Measurements from ENCODE around the gene ARL17A. TPM values are rescaled to one million over a fixed set of nuclear protein-coding genes. Genes with fewer than 3 reads are reported as not detected.
A peak's percentile ranks its signal among the peaks of the same experiment; 100 is the strongest.
"Not testable (repeated sequence)": the region's sequence is repeated elsewhere in the genome, so short reads cannot be mapped to it uniquely, and the experiment has no call there.

ARL17A gene
- total RNA-seq, 5 donors from 2014 or later (not counting 1 experiment from before 2014, with no cell fraction given), result 15.9 to 63.3 (median 39.6) TPM

DNA sequence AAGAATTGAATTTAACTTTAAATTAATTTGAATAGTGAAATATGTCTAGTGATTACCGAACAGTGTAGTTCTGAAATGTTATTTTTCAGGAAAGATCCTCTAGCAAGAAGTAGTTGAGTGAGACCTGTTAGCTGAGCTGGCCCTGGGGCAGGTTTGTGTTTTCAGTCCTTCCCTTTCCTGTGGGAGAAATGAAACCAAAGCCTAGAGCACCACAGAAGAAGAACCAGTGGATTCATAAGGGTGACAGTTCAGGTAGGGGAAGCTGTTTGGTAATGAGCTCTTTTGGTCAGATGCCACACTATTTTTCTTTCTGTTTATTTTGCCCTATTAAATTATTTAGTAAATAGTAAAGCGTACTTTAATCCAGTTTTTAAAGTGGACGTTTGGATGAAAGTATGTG lies 37.6 kb upstream of the ARL17A start:
- H3K27me3 ChIP-seq (replicated peaks in 1 of 2; ENCODE audit: control insufficient read depth in 2 of 2, extremely low read depth in 1 of 2, insufficient read depth in 2 of 2, low read length in 1 of 2); DNase-seq; H3K4me1 Mint-ChIP-seq; H3K36me3 Mint-ChIP-seq; H3K27me3 Mint-ChIP-seq; H3K4me3 ChIP-seq (ENCODE audit: control insufficient read depth in 1 of 2, extremely low read depth in 1 of 2, low read length in 1 of 2); H3K27ac ChIP-seq (ENCODE audit: low read length); CTCF ChIA-PET; POLR2A ChIA-PET; H3K9me3 Mint-ChIP-seq; H3K9me3 ChIP-seq; ATAC-seq (replicated peaks in 1 of 4); H3K4me3 Mint-ChIP-seq; H3K27ac Mint-ChIP-seq; H3K4me1 ChIP-seq (ENCODE audit: control insufficient read depth in 1 of 2, extremely low read depth in 1 of 2, insufficient read depth in 2 of 2, low read length in 2 of 2); H3K36me3 ChIP-seq (ENCODE audit: control insufficient read depth in 2 of 2, extremely low read depth in 1 of 2, insufficient read depth in 1 of 2, low read length in 1 of 2): not testable (repeated sequence)
- WGBS (ENCODE audit: insufficient coverage), result no CpG with 5 or more reads among the region's 3 CpGs

GRCh38 chr17:46613876-46614275 lies 34.4 kb upstream of the ARL17A start:
- H3K4me3 ChIP-seq (ENCODE audit: control insufficient read depth in 1 of 2, extremely low read depth in 1 of 2, low read length in 1 of 2); H3K27ac Mint-ChIP-seq; H3K4me1 Mint-ChIP-seq; H3K36me3 Mint-ChIP-seq; ATAC-seq (replicated peaks in 1 of 4); CTCF ChIA-PET; POLR2A ChIA-PET; H3K27me3 ChIP-seq (replicated peaks in 1 of 2; ENCODE audit: control insufficient read depth in 2 of 2, extremely low read depth in 1 of 2, insufficient read depth in 2 of 2, low read length in 1 of 2); H3K4me1 ChIP-seq (ENCODE audit: control insufficient read depth in 1 of 2, extremely low read depth in 1 of 2, insufficient read depth in 2 of 2, low read length in 2 of 2); H3K36me3 ChIP-seq (ENCODE audit: control insufficient read depth in 2 of 2, extremely low read depth in 1 of 2, insufficient read depth in 1 of 2, low read length in 1 of 2); H3K9me3 Mint-ChIP-seq; H3K9me3 ChIP-seq; H3K4me3 Mint-ChIP-seq; H3K27me3 Mint-ChIP-seq; DNase-seq; H3K27ac ChIP-seq (ENCODE audit: low read length): not testable (repeated sequence)
- no CpG with 5 or more reads among the region's 1 CpG for WGBS (ENCODE audit: insufficient coverage)

DNA sequence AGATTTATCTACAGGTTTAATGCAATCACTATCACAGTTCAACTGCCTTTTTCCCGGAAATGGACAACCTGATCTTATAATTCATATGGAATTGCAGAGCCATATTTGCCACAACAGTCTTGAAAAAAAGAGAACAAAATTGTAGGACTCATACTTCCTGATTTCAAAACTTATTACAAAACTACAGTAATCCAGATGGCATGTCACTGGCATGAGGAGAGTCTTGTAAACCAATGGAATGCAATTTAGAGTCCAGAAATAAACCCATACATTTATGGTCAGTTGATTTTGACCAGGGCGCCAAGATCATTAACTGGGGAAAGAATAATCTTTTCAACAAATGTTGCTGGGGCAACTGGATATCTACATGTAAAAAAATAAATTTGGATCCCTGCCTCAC lies 31.8 kb upstream of the ARL17A start:
- H3K27me3 ChIP-seq (replicated peaks in 1 of 2; ENCODE audit: control insufficient read depth in 2 of 2, extremely low read depth in 1 of 2, insufficient read depth in 2 of 2, low read length in 1 of 2); H3K9me3 Mint-ChIP-seq; CTCF ChIA-PET; H3K36me3 ChIP-seq (ENCODE audit: control insufficient read depth in 2 of 2, extremely low read depth in 1 of 2, insufficient read depth in 1 of 2, low read length in 1 of 2); H3K4me1 Mint-ChIP-seq; H3K27ac Mint-ChIP-seq; ATAC-seq (replicated peaks in 1 of 4); DNase-seq; H3K4me3 Mint-ChIP-seq; POLR2A ChIA-PET; H3K36me3 Mint-ChIP-seq; H3K9me3 ChIP-seq; H3K4me3 ChIP-seq (ENCODE audit: control insufficient read depth in 1 of 2, extremely low read depth in 1 of 2, low read length in 1 of 2); H3K27ac ChIP-seq (ENCODE audit: low read length); H3K27me3 Mint-ChIP-seq; H3K4me1 ChIP-seq (ENCODE audit: control insufficient read depth in 1 of 2, extremely low read depth in 1 of 2, insufficient read depth in 2 of 2, low read length in 2 of 2): not testable (repeated sequence)
- WGBS (ENCODE audit: insufficient coverage), result no CpG with 5 or more reads among the region's 2 CpGs

GRCh38 chr17:46603125-46603524 lies 23.6 kb upstream of the ARL17A start:
- H3K4me3 Mint-ChIP-seq; H3K27me3 ChIP-seq (replicated peaks in 1 of 2; ENCODE audit: control insufficient read depth in 2 of 2, extremely low read depth in 1 of 2, insufficient read depth in 2 of 2, low read length in 1 of 2); DNase-seq; H3K9me3 Mint-ChIP-seq; H3K4me1 Mint-ChIP-seq; H3K4me3 ChIP-seq (ENCODE audit: control insufficient read depth in 1 of 2, extremely low read depth in 1 of 2, low read length in 1 of 2); H3K9me3 ChIP-seq; ATAC-seq (replicated peaks in 1 of 4); H3K27me3 Mint-ChIP-seq; H3K27ac Mint-ChIP-seq; CTCF ChIA-PET; POLR2A ChIA-PET; H3K27ac ChIP-seq (ENCODE audit: low read length); H3K36me3 ChIP-seq (ENCODE audit: control insufficient read depth in 2 of 2, extremely low read depth in 1 of 2, insufficient read depth in 1 of 2, low read length in 1 of 2); H3K36me3 Mint-ChIP-seq; H3K4me1 ChIP-seq (ENCODE audit: control insufficient read depth in 1 of 2, extremely low read depth in 1 of 2, insufficient read depth in 2 of 2, low read length in 2 of 2): not testable (repeated sequence)

DNA sequence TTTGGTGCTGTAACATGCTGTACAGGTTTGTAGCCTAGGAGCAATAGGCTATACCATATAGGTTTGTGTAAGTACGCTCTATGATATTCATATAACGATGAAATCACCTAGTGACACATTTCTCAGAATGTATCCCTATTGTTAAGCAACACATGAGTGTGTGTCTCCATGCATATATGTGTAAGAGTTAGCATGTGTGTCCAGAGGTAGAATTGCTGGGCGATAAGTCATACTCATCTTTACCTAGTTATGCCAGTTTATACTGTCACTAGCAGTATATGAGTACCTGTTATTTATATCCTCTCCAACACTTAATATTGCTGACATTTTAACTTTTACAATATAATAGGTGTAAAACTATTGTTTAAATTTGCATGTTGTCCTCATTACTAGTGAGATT lies 21.3 kb upstream of the ARL17A start:
- H3K36me3 ChIP-seq (ENCODE audit: control insufficient read depth in 2 of 2, extremely low read depth in 1 of 2, insufficient read depth in 1 of 2, low read length in 1 of 2); H3K4me3 Mint-ChIP-seq; H3K27me3 Mint-ChIP-seq; H3K27ac Mint-ChIP-seq; H3K9me3 ChIP-seq; H3K4me3 ChIP-seq (ENCODE audit: control insufficient read depth in 1 of 2, extremely low read depth in 1 of 2, low read length in 1 of 2); H3K27ac ChIP-seq (ENCODE audit: low read length); H3K4me1 ChIP-seq (ENCODE audit: control insufficient read depth in 1 of 2, extremely low read depth in 1 of 2, insufficient read depth in 2 of 2, low read length in 2 of 2); CTCF ChIA-PET; H3K36me3 Mint-ChIP-seq; ATAC-seq (replicated peaks in 1 of 4); H3K27me3 ChIP-seq (replicated peaks in 1 of 2; ENCODE audit: control insufficient read depth in 2 of 2, extremely low read depth in 1 of 2, insufficient read depth in 2 of 2, low read length in 1 of 2); H3K9me3 Mint-ChIP-seq; H3K4me1 Mint-ChIP-seq; POLR2A ChIA-PET; DNase-seq: not testable (repeated sequence)
- no CpG with 5 or more reads among the region's 3 CpGs for WGBS (ENCODE audit: insufficient coverage)

- H3K4me1 Mint-ChIP-seq; H3K4me3 Mint-ChIP-seq; H3K9me3 ChIP-seq; H3K9me3 Mint-ChIP-seq; H3K27ac Mint-ChIP-seq; CTCF ChIA-PET; POLR2A ChIA-PET; H3K27me3 Mint-ChIP-seq; ATAC-seq (replicated peaks in 1 of 4); H3K27ac ChIP-seq (ENCODE audit: low read length); H3K27me3 ChIP-seq (replicated peaks in 1 of 2; ENCODE audit: control insufficient read depth in 2 of 2, extremely low read depth in 1 of 2, insufficient read depth in 2 of 2, low read length in 1 of 2); H3K36me3 Mint-ChIP-seq; DNase-seq; H3K4me1 ChIP-seq (ENCODE audit: control insufficient read depth in 1 of 2, extremely low read depth in 1 of 2, insufficient read depth in 2 of 2, low read length in 2 of 2); H3K4me3 ChIP-seq (ENCODE audit: control insufficient read depth in 1 of 2, extremely low read depth in 1 of 2, low read length in 1 of 2); H3K36me3 ChIP-seq (ENCODE audit: control insufficient read depth in 2 of 2, extremely low read depth in 1 of 2, insufficient read depth in 1 of 2, low read length in 1 of 2): not testable (repeated sequence)
- no CpG with 5 or more reads among the region's 3 CpGs for WGBS (ENCODE audit: insufficient coverage)
Observed at GRCh38 chr17:46598344-46598931, 18.9 kb upstream of the ARL17A start.

DNA sequence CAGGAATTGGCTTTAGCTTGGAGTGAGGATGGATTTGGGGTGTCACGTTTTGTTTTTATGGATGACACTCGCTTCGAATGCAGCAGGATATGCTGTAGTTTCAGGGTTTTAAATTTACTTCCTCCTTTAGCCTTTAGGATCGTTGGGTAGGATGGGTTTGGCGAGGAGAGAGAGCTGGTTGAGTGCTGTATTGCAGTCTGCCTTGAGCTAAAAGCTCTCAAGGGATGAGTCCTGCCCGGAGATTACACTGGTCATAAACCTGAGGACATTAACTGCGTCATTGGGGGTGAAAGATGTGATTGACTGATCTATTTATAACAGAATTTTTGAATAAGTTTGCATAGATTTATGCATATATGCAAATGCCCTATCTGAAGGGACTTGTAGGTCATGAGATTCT lies 11.8 kb upstream of the ARL17A start:
- H3K27ac ChIP-seq (ENCODE audit: low read length); H3K36me3 ChIP-seq (ENCODE audit: control insufficient read depth in 2 of 2, extremely low read depth in 1 of 2, insufficient read depth in 1 of 2, low read length in 1 of 2); H3K4me3 Mint-ChIP-seq; POLR2A ChIA-PET; H3K27me3 ChIP-seq (replicated peaks in 1 of 2; ENCODE audit: control insufficient read depth in 2 of 2, extremely low read depth in 1 of 2, insufficient read depth in 2 of 2, low read length in 1 of 2); CTCF ChIA-PET; H3K9me3 Mint-ChIP-seq; H3K4me3 ChIP-seq (ENCODE audit: control insufficient read depth in 1 of 2, extremely low read depth in 1 of 2, low read length in 1 of 2); DNase-seq; H3K27ac Mint-ChIP-seq; H3K36me3 Mint-ChIP-seq; H3K4me1 ChIP-seq (ENCODE audit: control insufficient read depth in 1 of 2, extremely low read depth in 1 of 2, insufficient read depth in 2 of 2, low read length in 2 of 2); H3K27me3 Mint-ChIP-seq; H3K9me3 ChIP-seq; H3K4me1 Mint-ChIP-seq: not testable (repeated sequence)
- WGBS (ENCODE audit: insufficient coverage), result no CpG with 5 or more reads among the region's 7 CpGs
- ATAC-seq (replicated peaks in 1 of 4), result peak; percentile 20 to 55 (median 22)

All from T-cell (primary cell).